ENCODE data around the gene OR3A2.
"Not testable (repeated sequence)": the region's sequence is repeated elsewhere in the genome, so short reads cannot be mapped to it uniquely, and the experiment has no call there.

The OR3A2 gene

DNA sequence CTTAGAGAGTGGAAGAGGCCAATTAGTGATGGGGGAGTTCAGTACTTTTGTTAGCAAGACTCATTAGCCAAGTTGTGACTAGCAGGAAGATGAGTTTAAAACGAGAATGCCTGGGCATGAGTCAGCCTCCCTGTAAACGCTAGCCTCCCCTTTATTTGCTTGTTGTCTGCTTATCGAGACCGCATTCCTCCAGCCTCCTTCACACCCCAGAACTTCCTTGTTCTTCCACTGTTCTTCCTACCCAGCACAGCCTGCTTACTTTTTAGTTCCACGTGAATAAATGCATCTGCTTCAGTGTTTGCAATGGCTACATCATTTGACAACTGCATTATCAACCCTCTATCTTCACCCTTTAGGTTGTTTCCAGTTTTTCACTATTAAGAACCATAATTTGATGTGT lies 67.8 kb downstream of the OR3A2 start:
- H3K27ac ChIP-seq, result no peak overlapping the region
- no peak for TF ChIP-seq ZFX (IDR thresholded peaks at IDR 0.05)
- TF ChIP-seq, protein P1, sequence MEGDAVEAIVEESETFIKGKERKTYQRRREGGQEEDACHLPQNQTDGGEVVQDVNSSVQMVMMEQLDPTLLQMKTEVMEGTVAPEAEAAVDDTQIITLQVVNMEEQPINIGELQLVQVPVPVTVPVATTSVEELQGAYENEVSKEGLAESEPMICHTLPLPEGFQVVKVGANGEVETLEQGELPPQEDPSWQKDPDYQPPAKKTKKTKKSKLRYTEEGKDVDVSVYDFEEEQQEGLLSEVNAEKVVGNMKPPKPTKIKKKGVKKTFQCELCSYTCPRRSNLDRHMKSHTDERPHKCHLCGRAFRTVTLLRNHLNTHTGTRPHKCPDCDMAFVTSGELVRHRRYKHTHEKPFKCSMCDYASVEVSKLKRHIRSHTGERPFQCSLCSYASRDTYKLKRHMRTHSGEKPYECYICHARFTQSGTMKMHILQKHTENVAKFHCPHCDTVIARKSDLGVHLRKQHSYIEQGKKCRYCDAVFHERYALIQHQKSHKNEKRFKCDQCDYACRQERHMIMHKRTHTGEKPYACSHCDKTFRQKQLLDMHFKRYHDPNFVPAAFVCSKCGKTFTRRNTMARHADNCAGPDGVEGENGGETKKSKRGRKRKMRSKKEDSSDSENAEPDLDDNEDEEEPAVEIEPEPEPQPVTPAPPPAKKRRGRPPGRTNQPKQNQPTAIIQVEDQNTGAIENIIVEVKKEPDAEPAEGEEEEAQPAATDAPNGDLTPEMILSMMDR (conservative IDR thresholded peaks at IDR 0.05), result no peak

DNA sequence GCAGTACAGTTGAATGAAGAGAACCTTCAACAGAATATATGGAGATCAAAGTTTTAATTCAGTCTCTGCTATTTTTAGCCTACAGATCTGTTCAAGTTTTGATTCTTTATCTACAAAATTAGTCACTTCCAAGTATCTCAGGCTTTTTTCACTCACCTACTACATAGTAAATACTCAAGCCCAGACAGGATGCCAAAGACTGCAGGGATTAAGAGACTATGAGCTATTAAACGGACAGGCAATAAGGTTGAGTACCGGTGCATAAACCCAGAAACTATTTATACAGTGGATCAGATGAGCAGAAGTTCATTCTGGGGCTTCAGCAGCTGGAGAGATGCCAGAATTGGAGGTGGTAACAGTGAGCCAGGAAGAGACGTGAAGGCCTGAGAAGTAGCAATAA lies 69.3 kb downstream of the OR3A2 start:
- TF ChIP-seq, protein P1 (conservative IDR thresholded peaks at IDR 0.05), result no peak
- TF ChIP-seq ZFX (IDR thresholded peaks at IDR 0.05), result no peak
- H3K27ac ChIP-seq, result no peak overlapping the region

DNA sequence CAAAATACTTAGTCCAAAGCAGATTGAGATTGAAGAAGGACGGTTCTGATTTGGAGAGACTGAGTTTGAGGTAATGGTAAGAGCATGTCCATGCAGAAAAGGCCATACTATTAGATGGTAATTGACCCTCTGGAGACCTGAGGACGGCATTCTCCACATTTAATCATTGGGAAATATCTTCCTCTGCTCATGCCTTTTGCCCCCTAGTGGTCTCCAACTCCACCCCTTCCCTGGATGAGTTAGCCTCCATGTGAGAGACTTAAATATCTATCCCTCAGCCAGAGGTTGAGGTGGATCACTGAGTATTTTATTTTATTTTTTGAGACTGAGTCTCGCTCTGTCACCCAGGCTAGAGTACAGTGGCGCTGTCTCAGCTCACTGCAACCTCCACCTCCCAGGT lies 77.5 kb downstream of the OR3A2 start:
- H3K27ac ChIP-seq, result no peak overlapping the region
- TF ChIP-seq, protein P1 (conservative IDR thresholded peaks at IDR 0.05), result 0 out of 2 replicates have a peak, but pooled peaks have one; percentile 10
- TF ChIP-seq ZFX (IDR thresholded peaks at IDR 0.05), result no peak

DNA sequence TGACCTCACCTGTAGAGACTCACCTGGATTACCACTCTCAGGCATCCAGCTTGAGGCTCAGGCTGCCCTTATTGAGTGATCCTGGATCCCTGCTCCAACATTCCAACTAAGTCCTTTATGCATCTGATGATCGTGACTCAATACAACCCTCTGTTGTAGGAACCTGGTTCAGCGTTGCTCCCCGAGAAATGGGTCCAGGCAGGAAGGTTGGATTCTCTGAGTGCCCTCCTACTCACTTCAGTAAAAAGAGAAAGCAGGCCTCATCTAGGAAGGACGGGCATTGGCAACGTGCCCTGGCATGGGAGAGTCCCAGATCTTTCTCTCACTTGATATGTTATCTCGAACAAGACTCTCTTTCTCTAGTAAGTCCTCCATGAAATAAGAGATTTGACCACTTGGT lies 87.8 kb downstream of the OR3A2 start, which contains the start of gene OR3A1:
Gene OR3A1 (minus strand): TSS at position 101 of the 400 bp plus-strand sequence. CDS start 5,778 bp downstream, outside the sequence.
- TF ChIP-seq ZFX (IDR thresholded peaks at IDR 0.05), result no peak
- H3K27ac ChIP-seq, result no peak within 1 kb of the TSS

DNA sequence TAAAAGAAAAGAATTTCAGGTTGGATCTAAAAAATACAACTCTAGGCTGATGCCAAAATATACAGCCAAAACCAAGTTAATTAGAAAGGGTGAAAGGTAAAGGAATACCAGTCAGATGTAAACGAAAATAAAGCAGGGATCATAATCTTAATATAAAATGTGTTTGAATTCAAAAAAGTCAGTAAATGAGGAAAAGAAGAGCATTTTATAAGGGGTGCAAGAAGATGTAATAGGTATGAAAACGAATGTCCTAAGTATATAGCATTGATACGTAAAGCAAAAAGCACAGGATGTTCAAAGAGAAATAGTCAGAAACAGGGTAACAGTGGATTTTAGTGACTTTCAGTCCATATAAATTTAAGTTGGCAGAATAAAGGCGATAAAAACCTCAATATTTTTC lies 90.5 kb downstream of the OR3A2 start:
- TF ChIP-seq ZFX (IDR thresholded peaks at IDR 0.05), result no peak
- TF ChIP-seq, protein P1 (conservative IDR thresholded peaks at IDR 0.05), result no peak
- no peak overlapping the region for H3K27ac ChIP-seq

DNA sequence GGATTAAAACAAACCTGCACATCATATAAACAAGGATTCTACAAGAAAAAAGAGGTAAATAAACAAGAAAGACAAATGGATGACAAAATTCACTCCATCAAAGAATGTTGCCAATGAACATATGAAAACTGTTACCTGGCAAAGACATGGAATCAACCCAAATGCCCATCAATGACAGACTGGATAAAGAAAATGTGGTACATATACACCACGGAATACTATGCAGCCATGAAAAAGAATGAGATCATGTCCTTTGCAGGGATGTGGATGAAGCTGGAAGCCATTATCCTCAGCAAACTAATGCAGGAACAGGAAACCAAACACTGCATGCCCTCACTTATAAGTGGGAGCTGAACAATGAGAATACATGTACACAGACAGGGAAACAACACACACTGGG lies 92.6 kb downstream of the OR3A2 start:
- H3K27ac ChIP-seq, result not testable (repeated sequence)

DNA sequence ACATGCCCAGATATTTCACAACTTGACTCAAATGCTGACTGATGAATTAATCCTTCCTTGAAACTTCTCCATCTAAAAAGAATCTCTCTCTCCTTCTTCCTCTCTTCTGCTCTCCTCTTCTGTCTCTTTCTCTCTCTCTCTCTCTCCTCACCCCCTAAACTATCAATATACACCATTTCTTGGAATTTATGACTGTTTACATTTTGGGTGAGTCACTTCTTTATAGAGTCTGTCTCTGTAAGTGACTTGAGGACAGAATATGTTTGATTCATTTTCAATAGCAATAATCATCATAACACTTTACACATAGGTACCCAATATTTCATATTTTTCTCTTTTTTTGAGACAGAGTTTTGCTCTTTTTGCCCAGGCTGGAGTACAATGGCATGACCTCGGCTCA lies 103.2 kb downstream of the OR3A2 start:
- no peak overlapping the region for H3K27ac ChIP-seq
- TF ChIP-seq, protein P1 (conservative IDR thresholded peaks at IDR 0.05), result no peak
- TF ChIP-seq ZFX (IDR thresholded peaks at IDR 0.05), result no peak

DNA sequence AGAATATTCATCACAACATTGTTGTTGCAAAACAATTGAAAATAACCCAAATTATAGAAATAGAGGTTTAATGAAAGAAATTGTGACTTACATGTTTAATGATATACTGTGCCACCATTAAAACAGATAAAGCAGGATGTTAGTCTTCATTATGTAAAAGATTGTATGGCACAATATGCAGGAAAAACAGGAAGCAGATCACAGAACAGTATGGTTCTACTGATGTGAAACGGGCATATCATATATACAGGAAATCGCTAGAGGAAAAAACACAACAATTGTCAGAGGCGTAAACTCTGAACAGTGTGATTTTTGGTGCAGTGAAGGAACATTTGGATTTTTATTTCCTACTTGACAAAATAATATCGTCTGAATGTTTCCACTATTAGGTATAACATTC lies 110.0 kb downstream of the OR3A2 start:
- H3K27ac ChIP-seq, result no peak overlapping the region

More for the DNA sequence above, 110.0 kb downstream of the OR3A2 start:
- no peak for TF ChIP-seq ZFX (IDR thresholded peaks at IDR 0.05)
- TF ChIP-seq, protein P1 (conservative IDR thresholded peaks at IDR 0.05), result no peak

All from C4-2B (cell line).